Hepatocyte (in vitro differentiated cells): Measurements from ENCODE around the gene DGCR2.

ENCODE experiments used
- EZH2 ChIP-seq: fragments of 200-600 bp; sonication (generic); IDR thresholded peaks from 2 replicates; pipeline ENCODE4 v1.6.1; 2016; ENCODE audit warnings: antibody characterized with exemption, mild to moderate bottlenecking, borderline replicate concordance
- EZH2phosphoT487 ChIP-seq: fragments of 200-600 bp; sonication (generic); IDR thresholded peaks from one replicate; pipeline ENCODE4 v1.6.1; 2018; ENCODE audit warnings: antibody characterized with exemption, mild to moderate bottlenecking, low read depth, moderate library complexity; ENCODE audit not compliant: unreplicated experiment, severe bottlenecking
- TF ChIP-seq, protein P1 (sequence below): fragments of 200-600 bp; sonication (generic); IDR thresholded peaks from 2 replicates; pipeline ENCODE4 v1.5.1; 2016; ENCODE audit warnings: antibody characterized with exemption, mild to moderate bottlenecking; ENCODE audit not compliant: poor library complexity

DNA sequence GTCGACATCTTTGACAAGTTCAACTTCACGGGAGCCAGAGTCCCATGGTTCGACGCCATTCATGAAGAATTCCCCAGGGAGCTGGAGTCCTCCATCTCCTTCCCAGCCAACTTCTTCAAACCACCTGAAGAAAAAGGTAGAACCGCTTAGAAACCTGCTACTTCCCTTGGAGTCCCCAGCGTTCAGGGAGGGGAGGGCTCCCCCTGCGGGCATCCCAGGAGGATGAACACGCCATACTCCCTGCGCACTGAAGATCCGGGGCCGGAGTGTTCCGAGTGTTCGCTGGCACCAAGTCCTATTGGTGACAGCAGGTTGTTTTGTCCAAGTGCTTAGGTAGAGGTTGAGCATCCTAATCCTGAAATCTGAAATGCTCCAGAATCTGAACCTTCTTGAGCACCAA lies 134.4 kb downstream of the DGCR2 start:
- TF ChIP-seq, protein P1, sequence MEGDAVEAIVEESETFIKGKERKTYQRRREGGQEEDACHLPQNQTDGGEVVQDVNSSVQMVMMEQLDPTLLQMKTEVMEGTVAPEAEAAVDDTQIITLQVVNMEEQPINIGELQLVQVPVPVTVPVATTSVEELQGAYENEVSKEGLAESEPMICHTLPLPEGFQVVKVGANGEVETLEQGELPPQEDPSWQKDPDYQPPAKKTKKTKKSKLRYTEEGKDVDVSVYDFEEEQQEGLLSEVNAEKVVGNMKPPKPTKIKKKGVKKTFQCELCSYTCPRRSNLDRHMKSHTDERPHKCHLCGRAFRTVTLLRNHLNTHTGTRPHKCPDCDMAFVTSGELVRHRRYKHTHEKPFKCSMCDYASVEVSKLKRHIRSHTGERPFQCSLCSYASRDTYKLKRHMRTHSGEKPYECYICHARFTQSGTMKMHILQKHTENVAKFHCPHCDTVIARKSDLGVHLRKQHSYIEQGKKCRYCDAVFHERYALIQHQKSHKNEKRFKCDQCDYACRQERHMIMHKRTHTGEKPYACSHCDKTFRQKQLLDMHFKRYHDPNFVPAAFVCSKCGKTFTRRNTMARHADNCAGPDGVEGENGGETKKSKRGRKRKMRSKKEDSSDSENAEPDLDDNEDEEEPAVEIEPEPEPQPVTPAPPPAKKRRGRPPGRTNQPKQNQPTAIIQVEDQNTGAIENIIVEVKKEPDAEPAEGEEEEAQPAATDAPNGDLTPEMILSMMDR = peak; percentile 26
- no peak for TF ChIP-seq EZH2phosphoT487
- no peak for TF ChIP-seq EZH2
